ENCODE data around the gene PPP1R16B.

DNA sequence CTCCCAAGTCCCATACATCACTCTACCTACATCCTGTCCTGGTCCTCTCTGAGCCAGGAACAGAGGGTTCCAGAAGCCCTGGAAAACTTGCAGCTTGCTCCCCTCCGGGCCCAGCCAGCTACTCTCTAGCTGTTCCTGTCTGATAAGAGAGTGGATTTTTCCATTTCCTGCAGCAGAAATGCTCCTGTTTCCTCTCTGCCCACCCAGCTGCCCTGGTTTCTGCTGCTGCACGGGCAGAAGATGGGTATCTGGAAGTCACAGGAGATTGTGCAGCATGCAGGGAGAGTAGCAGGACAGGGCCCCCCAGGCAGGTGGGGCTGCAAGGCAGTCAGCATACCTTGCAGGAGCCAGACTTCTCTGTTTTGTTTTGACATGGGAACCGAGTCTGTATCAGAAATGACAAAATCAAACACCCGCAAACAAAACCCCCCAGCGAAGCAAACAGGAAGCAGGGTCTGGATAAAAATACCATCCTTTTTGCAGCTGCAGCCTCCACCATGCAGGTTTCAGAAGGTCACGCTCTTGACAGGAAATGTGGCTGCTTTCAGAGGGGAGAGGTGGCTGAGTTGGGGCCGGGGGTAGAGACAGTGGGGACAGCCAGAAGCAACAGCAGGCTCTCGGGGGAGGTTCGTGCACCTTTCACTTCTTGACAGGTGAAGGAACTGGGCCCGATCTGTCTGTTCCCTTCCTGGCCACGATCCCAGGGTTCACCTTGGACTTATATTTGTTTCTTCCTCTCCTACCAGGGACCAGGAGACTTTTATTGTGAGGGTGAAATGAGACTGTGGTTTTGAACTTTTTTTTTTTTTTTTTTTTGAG is 69.9 kb downstream of the PPP1R16B start:
- TF ChIP-seq POLR2A (IDR thresholded peaks at IDR 0.05) (peak; percentile 15), EP300 (IDR thresholded peaks at IDR 0.05; ENCODE audit: low read depth) (no peak), CTCF (IDR thresholded peaks at IDR 0.05) (no peak)

All from transverse colon (tissue), 3 donors.